Measurements from ENCODE around the gene SDK1. TPM values are rescaled to one million over a fixed set of nuclear protein-coding genes. Genes with fewer than 3 reads are reported as not detected.
"Not testable (repeated sequence)": the region's sequence is repeated elsewhere in the genome, so short reads cannot be mapped to it uniquely, and the experiment has no call there.

SDK1 gene
- total RNA-seq, 4 donors from 2014 or later = 3.7 to 80.9 (median 13.1) TPM

GRCh38 chr7:4216016-4216415 lies 915.0 kb downstream of the SDK1 start:
- Histone ChIP-seq H3K9me3 (no peaks in the 10 kb centered on the region), H3K4me3 (no peak overlapping the region), H3K4me1 (no peaks in the 10 kb centered on the region), H3K27me3 (no peaks in the 10 kb centered on the region), H3K36me3 (no peaks in the 10 kb centered on the region), H3K27ac (no peak overlapping the region)
- TF ChIP-seq POLR2A (IDR thresholded peaks at IDR 0.05) (no peak), CTCF (IDR thresholded peaks at IDR 0.05) (no peak)
- DNase-seq = no peak

GRCh38 chr7:4217126-4217660 lies 916.1 kb downstream of the SDK1 start:
- not testable (repeated sequence) for H3K9me3 ChIP-seq, DNase-seq, H3K27ac ChIP-seq, H3K27me3 ChIP-seq, H3K4me3 ChIP-seq, H3K4me1 ChIP-seq, H3K36me3 ChIP-seq

- no peak overlapping the region for H3K27ac ChIP-seq
- H3K36me3 ChIP-seq = no peaks in the 10 kb centered on the region
- no peak for TF ChIP-seq POLR2A (IDR thresholded peaks at IDR 0.05)
- no peak for TF ChIP-seq CTCF (IDR thresholded peaks at IDR 0.05)
- H3K9me3 ChIP-seq = no peaks in the 10 kb centered on the region
- no peaks in the 10 kb centered on the region for H3K27me3 ChIP-seq
- no peaks in the 10 kb centered on the region for H3K4me1 ChIP-seq
- H3K4me3 ChIP-seq = no peak overlapping the region
- DNase-seq = no peak
Observed at GRCh38 chr7:4218481-4218880, 917.4 kb downstream of the SDK1 start.

GRCh38 chr7:4220011-4220410 lies 919.0 kb downstream of the SDK1 start:
- TF ChIP-seq POLR2A (IDR thresholded peaks at IDR 0.05) = no peak
- TF ChIP-seq CTCF (IDR thresholded peaks at IDR 0.05) = no peak
- H3K27ac ChIP-seq = no peak overlapping the region
- no peaks in the 10 kb centered on the region for H3K4me1 ChIP-seq
- no peaks in the 10 kb centered on the region for H3K9me3 ChIP-seq
- DNase-seq = no peak
- H3K4me3 ChIP-seq = no peak overlapping the region
- H3K27me3 ChIP-seq = no peaks in the 10 kb centered on the region
- H3K36me3 ChIP-seq = no peaks in the 10 kb centered on the region

- no peak for DNase-seq
- Histone ChIP-seq H3K4me1 (no peaks in the 10 kb centered on the region), H3K36me3 (no peaks in the 10 kb centered on the region), H3K4me3 (no peak overlapping the region), H3K27me3 (no peaks in the 10 kb centered on the region), H3K27ac (no peak overlapping the region), H3K9me3 (no peaks in the 10 kb centered on the region)
- TF ChIP-seq POLR2A (IDR thresholded peaks at IDR 0.05) (no peak), CTCF (IDR thresholded peaks at IDR 0.05) (no peak)
Observed at GRCh38 chr7:4221043-4221442, 920.0 kb downstream of the SDK1 start.

- TF ChIP-seq CTCF (IDR thresholded peaks at IDR 0.05) = no peak
- TF ChIP-seq POLR2A (IDR thresholded peaks at IDR 0.05) = no peak
- no peaks in the 10 kb centered on the region for H3K27me3 ChIP-seq
- no peaks in the 10 kb centered on the region for H3K4me1 ChIP-seq
- no peaks in the 10 kb centered on the region for H3K36me3 ChIP-seq
- H3K9me3 ChIP-seq = no peaks in the 10 kb centered on the region
- H3K27ac ChIP-seq = no peak overlapping the region
- H3K4me3 ChIP-seq = no peak overlapping the region
- no peak for DNase-seq
Observed at GRCh38 chr7:4222676-4223075, 921.6 kb downstream of the SDK1 start.
